Upper lobe of right lung (tissue), 1 donor: ENCODE measurements around the gene MRO. TPM values are rescaled to one million over a fixed set of nuclear protein-coding genes. Genes with fewer than 3 reads are reported as not detected.

Experiments
- ATAC-seq: fragments of 200-7000 bp; cut with Tn5 transposase; one replicate; pipeline ENCODE4 v1.9.1; 2020; ENCODE audit warnings: mild to moderate bottlenecking, moderate library complexity
- DNase-seq: peaks from one replicate; pipeline ENCODE4 v3.0.0-alpha.2; 2020
- H3K27ac ChIP-seq: fragments of 200-600 bp; one replicate; pipeline ENCODE4 v1.8.0; 2022
- H3K27me3 ChIP-seq: fragments of 200-600 bp; one replicate; pipeline ENCODE4 v1.8.0; 2022; ENCODE audit warnings: mild to moderate bottlenecking
- H3K36me3 ChIP-seq: fragments of 200-600 bp; one replicate; pipeline ENCODE4 v1.8.0; 2022
- H3K4me1 ChIP-seq: fragments of 200-600 bp; one replicate; pipeline ENCODE4 v1.8.0; 2022
- H3K4me3 ChIP-seq: fragments of 200-600 bp; one replicate; pipeline ENCODE4 v1.8.0; 2022; ENCODE audit warnings: mild to moderate bottlenecking
- H3K9me3 ChIP-seq: fragments of 200-600 bp; one replicate; pipeline ENCODE4 v1.8.0; 2022
- CTCF ChIP-seq: fragments of 200-600 bp; IDR thresholded peaks from one replicate; pipeline ENCODE4 v1.8.0; 2022; ENCODE audit warnings: antibody characterized with exemption
- intact Hi-C: fragments of 100-400 bp; cut with DNase I; formaldehyde crosslinking; loops from one replicate; pipeline ENCODE4 v1.11.0; 2022
- total RNA-seq: library from RNA; stranded (reverse); fragmentation: NEBNext Ultra II Directional; extraction: Animal tissue kit (Norgen Biotek cat#: 25700); gene quantifications from one replicate; pipeline ENCODE4 v1.2.1, GENCODE V29; 2021
- donor health status: DM: no; HTN: yes; CAD: no; lungs with severe emphysema.

Gene MRO
- total RNA-seq, 1 donor from 2014 or later = 0.20 TPM

GRCh38 chr18:50797142-50797541 lies 22.7 kb downstream of the MRO start:
- Histone ChIP-seq H3K36me3 (no peaks in the 10 kb centered on the region), H3K4me3 (no peak overlapping the region), H3K27me3 (peaks cover 36% of the 10 kb centered on the region), H3K9me3 (no peaks in the 10 kb centered on the region), H3K27ac (no peak overlapping the region), H3K4me1 (no peaks in the 10 kb centered on the region)
- TF ChIP-seq CTCF = no peak
- DNase-seq (no peak), ATAC-seq (no peak)
- intact Hi-C loops = no loop called here

- H3K36me3 ChIP-seq = no peaks in the 10 kb centered on the region
- H3K27ac ChIP-seq = no peak overlapping the region
- peaks cover 36% of the 10 kb centered on the region for H3K27me3 ChIP-seq
- no peak overlapping the region for H3K4me3 ChIP-seq
- no peak for DNase-seq
- no peaks in the 10 kb centered on the region for H3K4me1 ChIP-seq
- intact Hi-C loops = no loop called here
- ATAC-seq = no peak
- TF ChIP-seq CTCF = no peak
- no peaks in the 10 kb centered on the region for H3K9me3 ChIP-seq
Observed at GRCh38 chr18:50796495-50796894, 23.3 kb downstream of the MRO start.

GRCh38 chr18:50793641-50794565 lies 25.9 kb downstream of the MRO start:
- intact Hi-C loops = no loop called here
- no peaks in the 10 kb centered on the region for H3K9me3 ChIP-seq
- DNase-seq = no peak
- H3K36me3 ChIP-seq = no peaks in the 10 kb centered on the region
- H3K4me1 ChIP-seq = no peaks in the 10 kb centered on the region
- H3K27me3 ChIP-seq = peaks cover 27% of the 10 kb centered on the region
- no peak for TF ChIP-seq CTCF
- H3K4me3 ChIP-seq = no peak overlapping the region
- ATAC-seq = no peak
- H3K27ac ChIP-seq = no peak overlapping the region

GRCh38 chr18:50792885-50793284 lies 26.9 kb downstream of the MRO start:
- DNase-seq (no peak), ATAC-seq (no peak)
- TF ChIP-seq CTCF = no peak
- Histone ChIP-seq H3K9me3 (no peaks in the 10 kb centered on the region), H3K36me3 (no peaks in the 10 kb centered on the region), H3K4me3 (no peak overlapping the region), H3K4me1 (no peaks in the 10 kb centered on the region), H3K27ac (no peak overlapping the region), H3K27me3 (peaks cover 25% of the 10 kb centered on the region)
- intact Hi-C loops = no loop called here

- TF ChIP-seq CTCF = no peak
- H3K27me3 ChIP-seq = peaks cover 15% of the 10 kb centered on the region
- no peaks in the 10 kb centered on the region for H3K9me3 ChIP-seq
- DNase-seq (no peak), ATAC-seq (no peak)
- no peaks in the 10 kb centered on the region for H3K4me1 ChIP-seq
- no peak overlapping the region for H3K4me3 ChIP-seq
- H3K27ac ChIP-seq = no peak overlapping the region
- intact Hi-C loops = no loop called here
- H3K36me3 ChIP-seq = no peaks in the 10 kb centered on the region
Observed at GRCh38 chr18:50791599-50792438, 28.0 kb downstream of the MRO start.
